ENCODE data around the gene CTLA4. TPM values are rescaled to one million over a fixed set of nuclear protein-coding genes. Genes with fewer than 3 reads are reported as not detected.

CTLA4 gene
- total and polyA plus RNA-seq, 7 donors: 0.10 TPM; not detected in 6

- Histone ChIP-seq H3K4me1 (no peaks in the 10 kb centered on the region), H3K9me3 (peaks cover 9% of the 10 kb centered on the region), H3K36me3 (ENCODE audit: insufficient read depth in 1 of 2, low read depth in 1 of 2) (no peaks in the 10 kb centered on the region), H3K27me3 (ENCODE audit: insufficient read depth in 3 of 3, low read length in 2 of 3) (no peaks in the 10 kb centered on the region), H3K27ac (no peak overlapping the region), H3K4me3 (no peak overlapping the region)
- intact Hi-C loops (cut with DNase I): loop anchor here in 1 of 2 donors (10.0 kb wide), 1 partner anchor 215 kb away; no protein-coding TSS in a partner anchor
- WGBS, 3 donors: 65 to 82% (median 80%) methylated on average over 2 of the region's 2 CpGs
- ATAC-seq (no peak), DNase-seq (no peak)
- TF ChIP-seq, protein P1, sequence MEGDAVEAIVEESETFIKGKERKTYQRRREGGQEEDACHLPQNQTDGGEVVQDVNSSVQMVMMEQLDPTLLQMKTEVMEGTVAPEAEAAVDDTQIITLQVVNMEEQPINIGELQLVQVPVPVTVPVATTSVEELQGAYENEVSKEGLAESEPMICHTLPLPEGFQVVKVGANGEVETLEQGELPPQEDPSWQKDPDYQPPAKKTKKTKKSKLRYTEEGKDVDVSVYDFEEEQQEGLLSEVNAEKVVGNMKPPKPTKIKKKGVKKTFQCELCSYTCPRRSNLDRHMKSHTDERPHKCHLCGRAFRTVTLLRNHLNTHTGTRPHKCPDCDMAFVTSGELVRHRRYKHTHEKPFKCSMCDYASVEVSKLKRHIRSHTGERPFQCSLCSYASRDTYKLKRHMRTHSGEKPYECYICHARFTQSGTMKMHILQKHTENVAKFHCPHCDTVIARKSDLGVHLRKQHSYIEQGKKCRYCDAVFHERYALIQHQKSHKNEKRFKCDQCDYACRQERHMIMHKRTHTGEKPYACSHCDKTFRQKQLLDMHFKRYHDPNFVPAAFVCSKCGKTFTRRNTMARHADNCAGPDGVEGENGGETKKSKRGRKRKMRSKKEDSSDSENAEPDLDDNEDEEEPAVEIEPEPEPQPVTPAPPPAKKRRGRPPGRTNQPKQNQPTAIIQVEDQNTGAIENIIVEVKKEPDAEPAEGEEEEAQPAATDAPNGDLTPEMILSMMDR (IDR thresholded peaks at IDR 0.05): no peak
Measured at GRCh38 chr2:203900253-203900652, 32.7 kb downstream of the CTLA4 start.

GRCh38 chr2:203904022-203904421, 36.5 kb downstream of the CTLA4 start:
- no peak overlapping the region for H3K4me3 ChIP-seq
- ATAC-seq (no peak), DNase-seq (no peak)
- no peaks in the 10 kb centered on the region for H3K27me3 ChIP-seq (ENCODE audit: insufficient read depth in 3 of 3, low read length in 2 of 3)
- H3K4me1 ChIP-seq: peaks cover 9% of the 10 kb centered on the region
- peaks cover 9% of the 10 kb centered on the region for H3K9me3 ChIP-seq
- H3K36me3 ChIP-seq (ENCODE audit: insufficient read depth in 1 of 2, low read depth in 1 of 2): no peaks in the 10 kb centered on the region
- no peak overlapping the region for H3K27ac ChIP-seq
- intact Hi-C loops (cut with DNase I): loop anchor here in 1 of 2 donors (10.0 kb wide), 1 partner anchor 219 kb away; no protein-coding TSS in a partner anchor
- WGBS, 3 donors: 70 to 86% (median 71%) methylated on average over 4 of the region's 4 CpGs
- TF ChIP-seq, protein P1 (IDR thresholded peaks at IDR 0.05): no peak

DNA sequence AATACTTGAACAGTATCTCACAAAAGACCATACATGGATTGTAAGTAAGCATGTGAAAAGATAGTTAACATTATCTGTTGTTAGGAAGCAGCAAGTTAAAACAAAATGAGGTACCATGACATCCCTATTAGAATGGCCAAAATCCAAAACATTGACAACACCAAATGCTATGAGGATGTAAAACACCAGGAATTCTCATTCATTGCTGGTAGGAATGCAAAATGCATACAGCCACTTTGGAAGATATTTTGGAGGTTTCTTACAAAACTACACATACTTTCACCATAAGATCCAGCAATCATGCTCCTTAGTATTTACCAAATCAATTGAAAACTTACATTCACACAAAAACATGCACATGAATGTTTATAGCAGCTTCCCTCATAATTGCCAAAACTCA, 38.1 kb downstream of the CTLA4 start:
- Histone ChIP-seq H3K4me3 (no peak overlapping the region), H3K36me3 (ENCODE audit: insufficient read depth in 1 of 2, low read depth in 1 of 2) (no peaks in the 10 kb centered on the region), H3K4me1 (peaks cover 11% of the 10 kb centered on the region), H3K27me3 (ENCODE audit: insufficient read depth in 3 of 3, low read length in 2 of 3) (no peaks in the 10 kb centered on the region), H3K9me3 (peaks cover 9% of the 10 kb centered on the region), H3K27ac (no peak overlapping the region)
- TF ChIP-seq, protein P1 (IDR thresholded peaks at IDR 0.05): no peak
- ATAC-seq: no peak
- DNase-seq: no peak
- intact Hi-C loops (cut with DNase I): loop anchor here in 1 of 2 donors (10.0 kb wide), 1 partner anchor 221 kb away; no protein-coding TSS in a partner anchor

DNA sequence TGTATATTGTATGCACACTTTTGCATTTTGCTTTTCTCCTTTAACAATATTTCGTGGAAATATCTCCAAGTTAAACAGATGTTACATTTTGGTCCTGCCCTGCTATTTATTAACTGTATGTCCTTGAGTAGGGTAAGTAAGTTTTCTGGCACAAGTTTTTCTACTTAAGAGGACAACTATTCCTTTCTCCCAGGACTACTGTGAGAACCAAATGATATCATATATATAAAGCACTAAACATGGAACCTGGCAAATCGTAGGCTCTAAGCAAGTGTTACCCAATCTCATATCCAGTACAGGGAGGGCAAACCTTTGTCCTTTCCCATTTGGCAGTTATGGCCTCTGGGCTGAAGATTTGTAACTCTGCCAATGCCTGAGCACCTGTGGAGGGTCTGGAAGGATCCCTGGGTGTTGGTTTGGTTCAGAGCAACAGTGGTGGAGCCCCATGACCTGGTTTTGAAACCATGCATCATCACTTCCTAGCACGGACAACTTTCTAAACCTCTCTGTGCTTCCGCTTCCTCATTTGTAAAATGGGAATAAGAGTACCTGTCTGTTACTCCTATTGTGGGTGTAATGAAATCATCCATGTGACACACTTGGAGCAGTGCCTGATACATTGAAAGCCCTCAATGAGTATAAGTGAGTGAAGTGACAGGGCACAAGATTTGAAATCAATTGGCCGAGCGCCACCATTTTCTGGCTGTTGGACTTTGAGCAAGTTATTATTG, 40.7 kb downstream of the CTLA4 start:
- H3K27me3 ChIP-seq (ENCODE audit: insufficient read depth in 3 of 3, low read length in 2 of 3): no peaks in the 10 kb centered on the region
- DNase-seq (no peak), ATAC-seq (peak; percentile 36 to 66 (median 50))
- peaks cover 11% of the 10 kb centered on the region for H3K4me1 ChIP-seq
- 68 to 80% (median 70%) methylated on average over 6 of the region's 6 CpGs for WGBS, 3 donors
- no peak overlapping the region for H3K4me3 ChIP-seq
- intact Hi-C loops (cut with DNase I): loop anchor here in 1 of 2 donors (2.0 to 10.0 kb wide), 2 partner anchors 223 to 423 kb away; no protein-coding TSS in a partner anchor
- TF ChIP-seq, protein P1 (IDR thresholded peaks at IDR 0.05): no peak
- H3K9me3 ChIP-seq: no peaks in the 10 kb centered on the region
- H3K27ac ChIP-seq: peak overlapping the region; percentile 27
- H3K36me3 ChIP-seq (ENCODE audit: insufficient read depth in 1 of 2, low read depth in 1 of 2): no peaks in the 10 kb centered on the region
